MM.1S (cell line): ENCODE measurements around the gene MUTYH.

ENCODE experiments used
- DNase-seq: peaks from one replicate; pipeline ENCODE4 v3.0.0-alpha.2; 2015
- H2AFZ ChIP-seq: fragments of 300-600 bp; sonication (generic); 2 replicates; pipeline ENCODE4 v1.6.0; 2016; ENCODE audit warnings: antibody characterized with exemption, low read length
- H3F3A ChIP-seq: fragments of 300-600 bp; sonication (generic); 2 replicates; pipeline ENCODE4 v1.6.1; 2016; ENCODE audit warnings: mild to moderate bottlenecking, antibody characterized with exemption, low read length, moderate library complexity, mixed read lengths; ENCODE audit not compliant: insufficient read depth
- H3K27ac ChIP-seq: fragments of 300-600 bp; sonication (generic); 2 replicates; pipeline ENCODE4 v1.5.1; 2016; ENCODE audit warnings: mild to moderate bottlenecking, low read length
- H3K27me3 ChIP-seq: fragments of 300-600 bp; sonication (generic); replicated peaks from 2 replicates; pipeline ENCODE4 v1.6.0; 2016; ENCODE audit warnings: low read length; ENCODE audit not compliant: insufficient read depth
- H3K36me3 ChIP-seq: fragments of 300-600 bp; sonication (generic); replicated peaks from 2 replicates; pipeline ENCODE4 v1.6.1; 2016; ENCODE audit warnings: mild to moderate bottlenecking, low read length, mixed read lengths; ENCODE audit not compliant: insufficient read depth
- H3K4me1 ChIP-seq: fragments of 300-600 bp; sonication (generic); 2 replicates; pipeline ENCODE4 v1.6.1; 2016; ENCODE audit warnings: low read length, mixed read lengths
- H3K4me2 ChIP-seq: fragments of 300-600 bp; sonication (generic); 2 replicates; pipeline ENCODE4 v1.6.0; 2016; ENCODE audit warnings: low read depth, low read length
- H3K4me3 ChIP-seq: fragments of 300-600 bp; sonication (generic); 2 replicates; pipeline ENCODE4 v1.5.1; 2016; ENCODE audit warnings: low read length, mixed read lengths
- H3K79me2 ChIP-seq: fragments of 300-600 bp; sonication (generic); 2 replicates; pipeline ENCODE4 v1.6.1; 2016; ENCODE audit warnings: mixed run types, low read length, mixed read lengths
- H3K9ac ChIP-seq: fragments of 300-600 bp; sonication (generic); 2 replicates; pipeline ENCODE4 v1.6.1; 2016; ENCODE audit warnings: low read length, mixed read lengths
- H3K9me2 ChIP-seq: fragments of 300-600 bp; sonication (generic); replicated peaks from 2 replicates; pipeline ENCODE4 v1.6.1; 2016; ENCODE audit warnings: mild to moderate bottlenecking, low read length, mixed read lengths; ENCODE audit not compliant: insufficient read depth
- H3K9me3 ChIP-seq: fragments of 300-600 bp; sonication (generic); replicated peaks from 2 replicates; pipeline ENCODE4 v1.6.1; 2016; ENCODE audit warnings: mild to moderate bottlenecking, low read length, mixed read lengths; ENCODE audit not compliant: insufficient read depth
- H4K20me1 ChIP-seq: fragments of 300-600 bp; sonication (generic); 2 replicates; pipeline ENCODE4 v1.6.1; 2016; ENCODE audit warnings: mild to moderate bottlenecking, low read length, moderate library complexity, mixed read lengths; ENCODE audit not compliant: insufficient read depth
- CTCF ChIP-seq: fragments of 300-600 bp; sonication (generic); IDR thresholded peaks from 2 replicates; pipeline ENCODE4 v1.5.1; 2016; ENCODE audit warnings: antibody characterized with exemption, low read length, mixed read lengths
- EZH2 ChIP-seq: fragments of 300-600 bp; sonication (generic); optimal IDR thresholded peaks from 2 replicates; pipeline ENCODE3; 2017; ENCODE audit warnings: low read depth, mild to moderate bottlenecking, antibody characterized with exemption, low read length, mixed read lengths
- EZH2phosphoT487 ChIP-seq: fragments of 300-600 bp; sonication (generic); IDR thresholded peaks from 2 replicates; pipeline ENCODE4 v1.6.1; 2018; ENCODE audit warnings: antibody characterized with exemption, low read length

The MUTYH gene

DNA sequence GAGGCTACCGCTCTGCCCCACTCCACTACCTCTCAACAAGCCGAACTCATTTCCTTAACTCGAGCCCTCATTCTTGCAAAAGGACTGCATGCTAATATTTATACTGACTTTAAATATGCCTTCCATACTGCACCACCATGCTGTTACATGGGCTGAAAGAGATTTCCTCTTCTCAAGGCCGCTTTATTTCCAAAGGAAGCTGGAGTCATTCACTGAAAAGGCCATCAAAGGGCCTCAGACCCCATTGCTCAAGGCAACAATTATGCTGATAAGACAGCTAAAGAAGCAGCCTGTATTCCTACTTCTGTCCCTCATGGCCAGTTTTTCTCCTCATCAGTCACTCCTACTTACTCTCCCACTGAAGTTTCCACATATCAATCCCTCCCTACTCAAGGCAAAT is 20.5 kb downstream of the MUTYH start:
- H3K4me2 ChIP-seq, result no peak overlapping the region
- H3K4me1 ChIP-seq, result peaks cover 3% of the 10 kb centered on the region
- no peak overlapping the region for H3K27ac ChIP-seq
- H4K20me1 ChIP-seq, result no peaks in the 10 kb centered on the region
- DNase-seq, result no peak
- no peaks in the 10 kb centered on the region for H3F3A ChIP-seq
- no peaks in the 10 kb centered on the region for H3K9me3 ChIP-seq
- H3K4me3 ChIP-seq, result no peak overlapping the region
- no peaks in the 10 kb centered on the region for H3K27me3 ChIP-seq
- no peak for TF ChIP-seq EZH2phosphoT487
- no peaks in the 10 kb centered on the region for H3K79me2 ChIP-seq
- no peak overlapping the region for H2AFZ ChIP-seq
- H3K9ac ChIP-seq, result no peak overlapping the region
- no peaks in the 10 kb centered on the region for H3K9me2 ChIP-seq
- H3K36me3 ChIP-seq, result no peaks in the 10 kb centered on the region

DNA sequence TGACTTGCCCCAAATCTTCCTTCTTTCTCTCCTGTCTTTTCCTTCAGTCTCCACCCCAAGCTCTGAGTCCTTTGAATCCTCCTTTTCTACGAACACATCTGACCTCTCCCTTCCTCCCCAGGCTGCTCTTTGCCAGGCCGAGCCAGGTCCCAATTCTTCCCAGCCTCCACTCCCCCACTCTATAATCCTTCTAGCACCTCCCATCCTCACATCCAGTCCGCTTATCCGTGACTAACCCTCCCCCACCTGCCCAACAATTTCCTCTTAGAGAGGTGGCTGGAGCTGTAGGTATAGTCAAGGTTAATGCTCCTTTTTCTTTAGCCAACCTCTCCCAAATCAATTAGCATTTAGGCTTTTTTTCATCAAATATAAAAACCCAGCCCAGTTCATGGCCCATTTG is 23.1 kb downstream of the MUTYH start:
- Histone ChIP-seq H3F3A (no peaks in the 10 kb centered on the region), H3K4me2 (no peak overlapping the region), H3K79me2 (no peaks in the 10 kb centered on the region), H3K9ac (no peak overlapping the region), H3K36me3 (no peaks in the 10 kb centered on the region), H3K27me3 (no peaks in the 10 kb centered on the region), H3K4me1 (peaks cover 3% of the 10 kb centered on the region), H2AFZ (no peak overlapping the region), H3K27ac (no peak overlapping the region), H4K20me1 (no peaks in the 10 kb centered on the region), H3K9me2 (no peaks in the 10 kb centered on the region), H3K4me3 (no peak overlapping the region), H3K9me3 (no peaks in the 10 kb centered on the region)
- TF ChIP-seq EZH2phosphoT487 (no peak), EZH2 (no peak), CTCF (no peak)
- DNase-seq, result no peak

DNA sequence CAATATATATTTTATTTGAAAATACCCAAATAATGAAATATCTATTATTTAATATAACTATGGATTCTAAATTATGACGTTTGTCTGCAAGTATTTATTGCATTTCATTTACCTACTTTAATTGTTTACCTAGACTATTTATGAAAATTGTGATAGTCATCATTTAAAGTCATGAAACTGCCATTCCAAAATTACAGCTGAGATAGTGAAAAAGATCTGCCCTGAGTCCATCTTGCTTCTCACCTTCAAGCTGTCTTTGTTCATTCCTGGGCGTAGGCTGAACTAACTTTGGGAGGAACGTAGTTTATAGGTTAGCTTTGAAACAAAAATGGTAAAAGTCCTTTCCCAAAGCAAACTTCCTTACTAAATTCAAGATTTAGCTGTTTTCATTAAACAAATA is 26.0 kb downstream of the MUTYH start:
- no peak for DNase-seq
- H3K4me1 ChIP-seq, result no peaks in the 10 kb centered on the region
- no peak overlapping the region for H3K4me3 ChIP-seq
- H3K36me3 ChIP-seq, result no peaks in the 10 kb centered on the region
- no peaks in the 10 kb centered on the region for H3K79me2 ChIP-seq
- no peaks in the 10 kb centered on the region for H3K27me3 ChIP-seq
- H3F3A ChIP-seq, result no peaks in the 10 kb centered on the region
- H4K20me1 ChIP-seq, result no peaks in the 10 kb centered on the region
- no peak overlapping the region for H3K27ac ChIP-seq
- no peak overlapping the region for H3K4me2 ChIP-seq
- no peak overlapping the region for H2AFZ ChIP-seq
- H3K9me3 ChIP-seq, result no peaks in the 10 kb centered on the region
- no peaks in the 10 kb centered on the region for H3K9me2 ChIP-seq
- no peak overlapping the region for H3K9ac ChIP-seq
- TF ChIP-seq EZH2phosphoT487 (no peak), EZH2 (no peak), CTCF (no peak)

GRCh38 chr1:45306905-45307304 is 33.3 kb downstream of the MUTYH start:
- Histone ChIP-seq H3K4me2 (no peak overlapping the region), H2AFZ (no peak overlapping the region), H3F3A (no peaks in the 10 kb centered on the region), H3K9me3 (no peaks in the 10 kb centered on the region), H3K27me3 (no peaks in the 10 kb centered on the region), H3K27ac (no peak overlapping the region), H3K9me2 (no peaks in the 10 kb centered on the region), H4K20me1 (no peaks in the 10 kb centered on the region), H3K4me1 (peaks cover 5% of the 10 kb centered on the region; the same call in 1 of the 2 replicates), H3K9ac (no peak overlapping the region), H3K79me2 (no peaks in the 10 kb centered on the region), H3K36me3 (no peaks in the 10 kb centered on the region), H3K4me3 (no peak overlapping the region)
- no peak for DNase-seq
- TF ChIP-seq CTCF, result no peak
- TF ChIP-seq EZH2phosphoT487, result no peak
- TF ChIP-seq EZH2, result no peak
